Astrocyte (in vitro differentiated cells and primary cell): ENCODE measurements around the gene PML. TPM values are rescaled to one million over a fixed set of nuclear protein-coding genes. Genes with fewer than 3 reads are reported as not detected.
"Not testable (repeated sequence)": the region's sequence is repeated elsewhere in the genome, so short reads cannot be mapped to it uniquely, and the experiment has no call there.

Experiments
- DNase-seq: peaks from one replicate; pipeline ENCODE4 v3.0.0-alpha.2; 2010; ENCODE audit warnings: low read depth
- FAIRE-seq: peaks from 2 replicates; lab custom pipeline; 2011; peaks lifted over from hg19 to GRCh38; lab: Jason Lieb, UNC
- H2AFZ ChIP-seq: 2 replicates; pipeline ENCODE4 v1.6.0; 2012; ENCODE audit warnings: low read depth, low read length, inconsistent platforms
- H3K27ac ChIP-seq: 2 replicates; pipeline ENCODE4 v1.5.1; 2011; ENCODE audit warnings: low read depth, low read length, inconsistent platforms
- H3K27me3 ChIP-seq: 2 replicates; pipeline ENCODE4 v1.6.0; 2011; ENCODE audit warnings: low read length, inconsistent platforms; ENCODE audit not compliant: insufficient read depth
- H3K36me3 ChIP-seq: 2 replicates; pipeline ENCODE4 v1.5.1; 2011; ENCODE audit warnings: low read length, inconsistent platforms; ENCODE audit not compliant: insufficient read depth
- H3K4me1 ChIP-seq: 2 replicates; pipeline ENCODE4 v1.5.1; 2011; ENCODE audit warnings: low read length, inconsistent platforms; ENCODE audit not compliant: insufficient read depth
- H3K4me2 ChIP-seq: 2 replicates; pipeline ENCODE4 v1.6.0; 2012; ENCODE audit warnings: low read length, inconsistent platforms
- H3K4me3 ChIP-seq: 2 replicates; pipeline ENCODE4 v1.5.1; 2011; ENCODE audit warnings: low read depth, mild to moderate bottlenecking, low read length, inconsistent platforms; ENCODE audit not compliant: insufficient read depth
- H3K79me2 ChIP-seq: 2 replicates; pipeline ENCODE4 v1.6.0; 2012; ENCODE audit warnings: mild to moderate bottlenecking, low read length, inconsistent platforms; ENCODE audit not compliant: insufficient read depth
- H3K9ac ChIP-seq: 2 replicates; pipeline ENCODE4 v1.6.0; 2012; ENCODE audit warnings: mild to moderate bottlenecking, low read length, inconsistent platforms
- H3K9me3 ChIP-seq: 2 replicates; pipeline ENCODE4 v1.5.1; 2012; ENCODE audit warnings: low read depth, mild to moderate bottlenecking, low read length, inconsistent platforms; ENCODE audit not compliant: insufficient read depth
- H4K20me1 ChIP-seq: 2 replicates; pipeline ENCODE4 v1.6.0; 2012; ENCODE audit warnings: low read length, inconsistent platforms; ENCODE audit not compliant: insufficient read depth
- H3K27ac Mint-ChIP-seq: one replicate; pipeline ENCODE4 v1.8.0; 2021; ENCODE audit warnings: mild to moderate bottlenecking, mixed read lengths; ENCODE audit not compliant: unreplicated experiment
- H3K27me3 Mint-ChIP-seq: one replicate; pipeline ENCODE4 v1.8.0; 2021; ENCODE audit warnings: low read depth, mixed read lengths; ENCODE audit not compliant: unreplicated experiment
- H3K36me3 Mint-ChIP-seq: one replicate; pipeline ENCODE4 v1.8.0; 2021; ENCODE audit warnings: low read depth, mixed read lengths; ENCODE audit not compliant: unreplicated experiment
- H3K4me1 Mint-ChIP-seq: one replicate; pipeline ENCODE4 v1.8.0; 2021; ENCODE audit warnings: low read depth, mixed read lengths; ENCODE audit not compliant: unreplicated experiment
- H3K4me3 Mint-ChIP-seq: one replicate; pipeline ENCODE4 v1.8.0; 2021; ENCODE audit warnings: mild to moderate bottlenecking, moderate library complexity, mixed read lengths; ENCODE audit not compliant: unreplicated experiment
- H3K9me3 Mint-ChIP-seq: one replicate; pipeline ENCODE4 v1.8.0; 2021; ENCODE audit warnings: mild to moderate bottlenecking, mixed read lengths; ENCODE audit not compliant: unreplicated experiment
- total RNA-seq: library from RNA; stranded (reverse); gene quantifications from 2 replicates; pipeline ENCODE4 v1.2.1, GENCODE V29; 2021

Gene PML
- total RNA-seq, 1 donor from 2014 or later = 116 TPM

- not testable (repeated sequence) for H3K4me1 Mint-ChIP-seq, FAIRE-seq, H3K36me3 Mint-ChIP-seq, H3K4me3 ChIP-seq, H3K9ac ChIP-seq, H3K4me1 ChIP-seq, H3K27ac ChIP-seq, H3K36me3 ChIP-seq, H3K27me3 ChIP-seq, H3K9me3 Mint-ChIP-seq, DNase-seq, H3K79me2 ChIP-seq, H3K9me3 ChIP-seq, H3K4me2 ChIP-seq, H3K4me3 Mint-ChIP-seq, H3K27ac Mint-ChIP-seq, H3K27me3 Mint-ChIP-seq, H2AFZ ChIP-seq, H4K20me1 ChIP-seq
These were observed 87.9 kb downstream of the PML start, which contains the start of gene GOLGA6A for GRCh38 chr15:74082450-74082849. TSS of gene GOLGA6A (minus strand) at chr15:74082550. CDS start at chr15:74082509, 41 bp downstream.

- H3K36me3 Mint-ChIP-seq, H3K4me3 ChIP-seq, H3K79me2 ChIP-seq, H3K4me1 Mint-ChIP-seq, DNase-seq, H3K4me3 Mint-ChIP-seq, FAIRE-seq, H3K9me3 ChIP-seq, H3K4me2 ChIP-seq, H3K27me3 Mint-ChIP-seq, H3K36me3 ChIP-seq, H4K20me1 ChIP-seq, H3K9me3 Mint-ChIP-seq, H3K27me3 ChIP-seq, H3K9ac ChIP-seq, H3K27ac Mint-ChIP-seq, H3K4me1 ChIP-seq, H2AFZ ChIP-seq, H3K27ac ChIP-seq: not testable (repeated sequence)
These were observed 100.1 kb downstream of the PML start for GRCh38 chr15:74094567-74094966.

GRCh38 chr15:74095610-74096009 lies 101.1 kb downstream of the PML start:
- not testable (repeated sequence) for DNase-seq, FAIRE-seq, H3K36me3 Mint-ChIP-seq, H3K4me2 ChIP-seq, H3K27me3 Mint-ChIP-seq, H3K9me3 ChIP-seq, H3K4me3 ChIP-seq, H3K9me3 Mint-ChIP-seq, H3K36me3 ChIP-seq, H3K9ac ChIP-seq, H3K4me1 Mint-ChIP-seq, H3K27me3 ChIP-seq, H3K79me2 ChIP-seq, H3K4me3 Mint-ChIP-seq, H2AFZ ChIP-seq, H4K20me1 ChIP-seq, H3K27ac ChIP-seq, H3K27ac Mint-ChIP-seq, H3K4me1 ChIP-seq

GRCh38 chr15:74096753-74097474 lies 102.4 kb downstream of the PML start:
- not testable (repeated sequence) for FAIRE-seq

More at GRCh38 chr15:74096753-74097474, 102.4 kb downstream of the PML start:
- H3K4me3 ChIP-seq, H3K4me1 Mint-ChIP-seq, H3K9me3 Mint-ChIP-seq, H3K9me3 ChIP-seq, H3K36me3 ChIP-seq, H3K4me1 ChIP-seq, H3K36me3 Mint-ChIP-seq, H3K9ac ChIP-seq, H4K20me1 ChIP-seq, DNase-seq, H3K4me2 ChIP-seq, H3K4me3 Mint-ChIP-seq, H3K27me3 ChIP-seq, H3K27ac ChIP-seq, H3K79me2 ChIP-seq, H3K27me3 Mint-ChIP-seq, H2AFZ ChIP-seq, H3K27ac Mint-ChIP-seq: not testable (repeated sequence)

Other genes with a start within 250 kb of the PML start
- gene INSYN1, start 241.4 kb upstream of the PML start, total RNA-seq = 5.2 and 9.1 TPM in 2 replicates
- gene TBC1D21, start 121.2 kb upstream of the PML start, total RNA-seq = not detected in 2 replicates
- 280 and 384 TPM in 2 replicates for gene LOXL1, start 68.3 kb upstream of the PML start, total RNA-seq
- 12.4 and 16.6 TPM in 2 replicates for gene STOML1, start 2.4 kb upstream of the PML start, total RNA-seq
- 0.30 and 0.31 TPM in 2 replicates for gene GOLGA6A, start 87.8 kb downstream of the PML start, total RNA-seq
- gene ISLR2, start 135.9 kb downstream of the PML start, total RNA-seq = 0.14 and 0.19 TPM in 2 replicates
- 1.6 and 3.6 TPM in 2 replicates for gene ISLR, start 179.0 kb downstream of the PML start, total RNA-seq
- gene STRA6, start 208.1 kb downstream of the PML start, total RNA-seq = 7.2 and 13.7 TPM in 2 replicates
- 0.41 and 0.96 TPM in 2 replicates for gene CCDC33, start 241.6 kb downstream of the PML start, total RNA-seq